ENCODE results near the gene RBFOX1. TPM values are rescaled to one million over a fixed set of nuclear protein-coding genes. Genes with fewer than 3 reads are reported as not detected.

Gene RBFOX1
- total RNA-seq, 2 donors from 2014 or later = 1.6 to 2.6 TPM

DNA sequence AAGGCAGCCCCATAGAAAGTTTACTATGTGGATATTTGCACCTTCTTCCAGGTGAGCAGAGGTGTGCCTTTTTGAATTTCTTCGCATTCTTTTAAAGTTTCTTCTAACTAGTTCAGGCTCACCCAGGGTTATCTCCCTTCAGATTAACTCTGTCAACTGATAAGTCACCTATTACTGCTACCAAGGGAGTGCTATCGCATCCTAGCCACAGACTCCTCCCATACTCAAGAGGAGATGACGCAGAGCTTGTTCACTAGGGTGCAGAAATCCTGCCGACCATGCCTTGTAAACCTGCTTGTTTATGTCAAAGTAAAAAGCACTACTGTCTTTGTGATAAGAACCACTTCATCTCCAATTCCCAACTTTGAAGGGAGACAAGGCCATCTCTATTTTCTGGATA is 390.1 kb downstream of the RBFOX1 start:
- intact Hi-C loops (cut with DNase I) = no loop called here

GRCh38 chr16:7731141-7731540 is 398.5 kb downstream of the RBFOX1 start:
- Histone ChIP-seq H3K4me1 (no peaks in the 10 kb centered on the region), H3K36me3 (no peaks in the 10 kb centered on the region), H3K9me3 (no peaks in the 10 kb centered on the region), H3K4me3 (no peak overlapping the region), H3K27me3 (no peaks in the 10 kb centered on the region), H3K9ac (ENCODE audit: low read depth in 2 of 2, low read length in 2 of 2) (no peak overlapping the region), H3K27ac (no peak overlapping the region)
- TF ChIP-seq CTCF (IDR thresholded peaks at IDR 0.05) = no peak
- intact Hi-C loops (cut with DNase I) = no loop called here
- no peak for DNase-seq

More for the DNA sequence above, 390.1 kb downstream of the RBFOX1 start:
- Histone ChIP-seq H3K4me3 (no peak overlapping the region), H3K9me3 (no peaks in the 10 kb centered on the region), H3K27me3 (no peaks in the 10 kb centered on the region), H3K9ac (ENCODE audit: low read depth in 2 of 2, low read length in 2 of 2) (no peak overlapping the region), H3K36me3 (no peaks in the 10 kb centered on the region), H3K27ac (no peak overlapping the region), H3K4me1 (no peaks in the 10 kb centered on the region)
- no peak for DNase-seq
- TF ChIP-seq CTCF (IDR thresholded peaks at IDR 0.05) = no peak

- no peak for TF ChIP-seq CTCF (IDR thresholded peaks at IDR 0.05)
- Histone ChIP-seq H3K27ac (no peak overlapping the region), H3K4me3 (no peak overlapping the region), H3K27me3 (no peaks in the 10 kb centered on the region), H3K9me3 (no peaks in the 10 kb centered on the region), H3K9ac (ENCODE audit: low read depth in 2 of 2, low read length in 2 of 2) (no peak overlapping the region), H3K4me1 (no peaks in the 10 kb centered on the region), H3K36me3 (no peaks in the 10 kb centered on the region)
- no peak for DNase-seq
- intact Hi-C loops (cut with DNase I) = no loop called here
These were observed 403.6 kb downstream of the RBFOX1 start for GRCh38 chr16:7736138-7736665.

GRCh38 chr16:7742626-7743025 is 410.0 kb downstream of the RBFOX1 start:
- H3K27ac ChIP-seq = no peak overlapping the region
- H3K36me3 ChIP-seq = no peaks in the 10 kb centered on the region
- TF ChIP-seq CTCF (IDR thresholded peaks at IDR 0.05) = no peak
- no peaks in the 10 kb centered on the region for H3K9me3 ChIP-seq
- DNase-seq = no peak
- H3K9ac ChIP-seq (ENCODE audit: low read depth in 2 of 2, low read length in 2 of 2) = no peak overlapping the region
- no peaks in the 10 kb centered on the region for H3K27me3 ChIP-seq
- intact Hi-C loops (cut with DNase I) = no loop called here
- H3K4me3 ChIP-seq = no peak overlapping the region
- H3K4me1 ChIP-seq = no peaks in the 10 kb centered on the region

- Histone ChIP-seq H3K27ac (no peak overlapping the region), H3K27me3 (no peaks in the 10 kb centered on the region), H3K4me3 (no peak overlapping the region), H3K4me1 (no peaks in the 10 kb centered on the region), H3K9ac (ENCODE audit: low read depth in 2 of 2, low read length in 2 of 2) (no peak overlapping the region), H3K36me3 (no peaks in the 10 kb centered on the region), H3K9me3 (no peaks in the 10 kb centered on the region)
- TF ChIP-seq CTCF (IDR thresholded peaks at IDR 0.05) = no peak
- DNase-seq = no peak
- intact Hi-C loops (cut with DNase I) = no loop called here
These were observed 412.1 kb downstream of the RBFOX1 start for GRCh38 chr16:7744546-7745264.

Measured in colonic mucosa (tissue), 4 donors.